Colonic mucosa (tissue), 4 donors: Measurements from ENCODE around the gene RGPD3. TPM values are rescaled to one million over a fixed set of nuclear protein-coding genes. Genes with fewer than 3 reads are reported as not detected.

Experiments used
- DNase-seq: peaks from one replicate; pipeline ENCODE4 v3.0.0-alpha.2; 2020
- H3K27ac ChIP-seq: fragments of 200-600 bp; one replicate; pipeline ENCODE4 v1.8.0; 2021
- H3K27me3 ChIP-seq: fragments of 200-600 bp; one replicate; pipeline ENCODE4 v1.8.0; 2021
- H3K36me3 ChIP-seq: fragments of 200-600 bp; one replicate; pipeline ENCODE4 v1.8.0; 2021
- H3K4me1 ChIP-seq: fragments of 200-600 bp; one replicate; pipeline ENCODE4 v1.8.0; 2021; ENCODE audit warnings: mild to moderate bottlenecking
- H3K4me3 ChIP-seq: fragments of 200-600 bp; one replicate; pipeline ENCODE4 v1.8.0; 2021
- H3K9ac ChIP-seq, 2 donors: one replicate each; pipeline ENCODE4 v1.7.0; 2013; ENCODE audit warnings: control low read depth in 2 of 2, low read depth in 2 of 2, low read length in 2 of 2
- H3K9me3 ChIP-seq: fragments of 200-600 bp; one replicate; pipeline ENCODE4 v1.8.0; 2021
- CTCF ChIP-seq: fragments of 200-600 bp; IDR thresholded peaks from one replicate; pipeline ENCODE4 v1.8.0; 2022; ENCODE audit warnings: antibody characterized with exemption, mild to moderate bottlenecking
- intact Hi-C: fragments of 100-400 bp; cut with DNase I; formaldehyde crosslinking; loops from one replicate; pipeline ENCODE4 v1.14.1; 2022
- total RNA-seq, 2 donors: library from RNA; stranded (reverse); fragmentation: NEBNext Ultra II Directional in 1 of 2; extraction: Animal tissue kit (Norgen Biotek cat#: 25700) in 1 of 2; gene quantifications; one replicate each; pipeline ENCODE4 v1.2.1, GENCODE V29; 2021
- donor health status: healthy.
- donor health status: DM: no; HTN: no; CAD: no.
- donor health status: DM: no; HTN: no; CAD: no.

The RGPD3 gene
- total RNA-seq, 2 donors from 2014 or later: 0.05 to 0.11 TPM

DNA sequence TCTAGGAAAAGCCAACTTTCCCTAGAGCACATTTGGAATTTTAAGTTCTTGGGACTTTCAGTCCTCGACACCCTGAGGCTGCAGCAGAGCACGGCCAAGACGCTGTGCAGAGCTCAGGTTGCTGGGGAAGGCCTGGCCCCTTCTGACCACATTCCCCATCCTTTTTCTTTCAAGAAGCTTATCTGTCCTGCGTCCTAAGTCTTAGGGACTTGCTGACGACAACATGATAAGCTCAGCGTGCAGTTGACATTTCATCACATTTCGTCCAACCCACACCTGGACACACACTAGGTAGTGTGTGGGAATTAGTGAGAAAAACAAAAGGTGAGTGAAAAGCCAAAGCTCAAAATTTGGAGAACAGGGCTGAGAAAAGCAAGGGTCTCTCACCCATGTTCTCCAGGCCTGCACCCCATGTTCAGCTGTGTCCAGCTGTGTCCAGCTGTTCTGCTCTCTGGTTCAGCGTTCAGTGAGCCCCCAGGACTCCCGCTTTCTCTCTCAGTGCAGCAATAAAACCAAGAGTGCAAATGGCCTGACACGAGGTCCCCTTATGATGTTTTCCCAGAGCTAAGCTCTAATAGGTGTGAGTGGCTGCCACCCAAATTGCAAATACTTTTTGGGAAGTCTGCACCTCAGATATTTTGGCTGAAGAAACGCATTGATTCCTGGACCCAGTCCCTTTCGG, 101.9 kb downstream of the RGPD3 start:
- Histone ChIP-seq H3K9ac (no peak overlapping the region), H3K9me3 (no peaks in the 10 kb centered on the region), H3K4me1 (no peaks in the 10 kb centered on the region), H3K27ac (no peak overlapping the region), H3K4me3 (no peak overlapping the region), H3K36me3 (no peaks in the 10 kb centered on the region), H3K27me3 (no peaks in the 10 kb centered on the region)
- no peak for TF ChIP-seq CTCF
- intact Hi-C loops: no loop called here
- DNase-seq: no peak

DNA sequence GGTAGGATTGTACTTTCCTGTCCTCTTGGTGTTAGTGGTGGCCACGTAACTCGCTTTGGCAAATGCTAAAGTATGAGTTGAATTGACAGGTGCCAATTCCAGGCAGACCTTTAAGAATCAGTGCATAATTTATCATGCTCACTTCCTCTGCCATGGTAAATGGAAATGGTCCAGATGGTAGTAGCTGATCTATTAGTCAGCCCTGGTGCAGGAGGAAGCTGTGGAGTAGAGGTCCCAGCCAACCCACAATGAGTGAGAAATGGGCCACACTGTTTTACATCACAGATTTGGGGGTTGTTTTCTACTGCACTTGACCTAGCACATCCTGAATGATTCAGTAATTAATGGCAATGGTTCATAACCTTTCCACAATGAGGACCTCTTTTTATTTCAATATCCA, 104.4 kb downstream of the RGPD3 start:
- H3K27ac ChIP-seq: no peak overlapping the region
- intact Hi-C loops: no loop called here
- no peaks in the 10 kb centered on the region for H3K27me3 ChIP-seq
- no peaks in the 10 kb centered on the region for H3K36me3 ChIP-seq
- no peak for TF ChIP-seq CTCF
- no peak overlapping the region for H3K4me3 ChIP-seq
- DNase-seq: no peak
- H3K9me3 ChIP-seq: no peaks in the 10 kb centered on the region
- no peaks in the 10 kb centered on the region for H3K4me1 ChIP-seq
- no peak overlapping the region for H3K9ac ChIP-seq

DNA sequence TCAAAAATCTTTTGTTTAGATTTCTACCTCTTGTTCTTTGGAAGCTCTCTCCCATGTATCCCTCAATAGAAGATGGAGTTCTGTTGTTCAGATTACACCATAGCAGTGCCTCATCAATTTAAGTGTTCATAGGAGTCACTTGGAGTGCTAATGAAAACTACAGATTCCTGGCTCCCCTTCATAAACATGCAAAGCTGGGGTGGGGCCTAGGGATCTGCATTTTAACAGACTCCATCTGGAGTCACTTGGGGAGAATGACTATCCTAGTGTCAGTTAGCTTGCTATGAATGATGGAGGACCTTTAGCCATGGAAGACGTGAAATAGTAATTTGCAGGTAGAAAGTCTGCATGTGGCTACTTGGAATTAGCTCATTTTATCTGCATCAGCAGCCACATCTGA, 105.4 kb downstream of the RGPD3 start:
- no peak for TF ChIP-seq CTCF
- Histone ChIP-seq H3K27ac (no peak overlapping the region), H3K27me3 (no peaks in the 10 kb centered on the region), H3K9ac (no peak overlapping the region), H3K9me3 (no peaks in the 10 kb centered on the region), H3K36me3 (no peaks in the 10 kb centered on the region), H3K4me1 (no peaks in the 10 kb centered on the region), H3K4me3 (no peak overlapping the region)
- DNase-seq: no peak
- intact Hi-C loops: no loop called here

DNA sequence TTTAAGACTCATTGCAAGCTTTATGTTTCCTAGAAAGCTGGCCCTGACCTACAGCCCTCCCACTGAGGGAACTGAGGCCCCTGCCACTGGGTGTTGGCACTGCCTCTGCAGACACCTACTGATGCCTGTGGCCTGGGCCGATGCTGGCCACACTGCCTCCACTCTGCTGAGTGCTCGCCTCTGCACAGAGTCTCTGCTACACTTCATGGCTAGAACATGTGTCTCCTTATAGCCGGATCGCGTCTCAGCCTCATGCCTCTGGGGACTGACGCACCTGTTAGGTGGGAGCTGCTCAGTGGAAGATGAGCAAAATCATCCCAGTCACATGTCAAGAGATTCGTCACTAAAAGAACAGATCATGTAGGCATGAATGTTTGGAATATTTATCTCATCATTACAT, 108.7 kb downstream of the RGPD3 start:
- DNase-seq: no peak
- H3K4me3 ChIP-seq: no peak overlapping the region
- H3K9me3 ChIP-seq: no peaks in the 10 kb centered on the region
- no peaks in the 10 kb centered on the region for H3K36me3 ChIP-seq
- no peak for TF ChIP-seq CTCF
- no peaks in the 10 kb centered on the region for H3K27me3 ChIP-seq
- intact Hi-C loops: no loop called here
- no peaks in the 10 kb centered on the region for H3K4me1 ChIP-seq
- H3K9ac ChIP-seq: no peak overlapping the region
- H3K27ac ChIP-seq: no peak overlapping the region

- H3K36me3 ChIP-seq: no peaks in the 10 kb centered on the region
- no peak overlapping the region for H3K9ac ChIP-seq
- H3K4me1 ChIP-seq: no peaks in the 10 kb centered on the region
- H3K27me3 ChIP-seq: no peaks in the 10 kb centered on the region
- H3K4me3 ChIP-seq: no peak overlapping the region
- no peaks in the 10 kb centered on the region for H3K9me3 ChIP-seq
- no peak for TF ChIP-seq CTCF
- no peak overlapping the region for H3K27ac ChIP-seq
- no peak for DNase-seq
- intact Hi-C loops: no loop called here
Measured at GRCh38 chr2:106358521-106358920, 109.7 kb downstream of the RGPD3 start.
